GM10248 (cell line): Measurements from ENCODE around the gene LIN37.

Experiments
- CTCF ChIA-PET: fragments of 300-600 bp; sonication (Branson Sonifier 250); formaldehyde crosslinking; extraction: SDS; loops from one replicate; lab custom pipeline; 2021; ENCODE audit warnings: antibody characterized with exemption; lab: Yijun Ruan, JAX
- POLR2A ChIA-PET: fragments of 350-650 bp; sonication (Branson Sonifier 250); formaldehyde crosslinking; extraction: SDS; loops from one replicate; lab custom pipeline; 2020; ENCODE audit warnings: antibody characterized with exemption; lab: Yijun Ruan, JAX
- DNase-seq: peaks from one replicate; pipeline ENCODE4 v3.0.0; 2012; ENCODE audit errors: extremely low spot score
- TF ChIP-seq, protein P1 (sequence below): IDR thresholded peaks from 2 replicates; pipeline ENCODE4 v1.5.1; 2012; ENCODE audit warnings: mild to moderate bottlenecking, low read depth; ENCODE audit errors: extremely low read depth, missing control alignments, control extremely low read depth

Gene LIN37

DNA sequence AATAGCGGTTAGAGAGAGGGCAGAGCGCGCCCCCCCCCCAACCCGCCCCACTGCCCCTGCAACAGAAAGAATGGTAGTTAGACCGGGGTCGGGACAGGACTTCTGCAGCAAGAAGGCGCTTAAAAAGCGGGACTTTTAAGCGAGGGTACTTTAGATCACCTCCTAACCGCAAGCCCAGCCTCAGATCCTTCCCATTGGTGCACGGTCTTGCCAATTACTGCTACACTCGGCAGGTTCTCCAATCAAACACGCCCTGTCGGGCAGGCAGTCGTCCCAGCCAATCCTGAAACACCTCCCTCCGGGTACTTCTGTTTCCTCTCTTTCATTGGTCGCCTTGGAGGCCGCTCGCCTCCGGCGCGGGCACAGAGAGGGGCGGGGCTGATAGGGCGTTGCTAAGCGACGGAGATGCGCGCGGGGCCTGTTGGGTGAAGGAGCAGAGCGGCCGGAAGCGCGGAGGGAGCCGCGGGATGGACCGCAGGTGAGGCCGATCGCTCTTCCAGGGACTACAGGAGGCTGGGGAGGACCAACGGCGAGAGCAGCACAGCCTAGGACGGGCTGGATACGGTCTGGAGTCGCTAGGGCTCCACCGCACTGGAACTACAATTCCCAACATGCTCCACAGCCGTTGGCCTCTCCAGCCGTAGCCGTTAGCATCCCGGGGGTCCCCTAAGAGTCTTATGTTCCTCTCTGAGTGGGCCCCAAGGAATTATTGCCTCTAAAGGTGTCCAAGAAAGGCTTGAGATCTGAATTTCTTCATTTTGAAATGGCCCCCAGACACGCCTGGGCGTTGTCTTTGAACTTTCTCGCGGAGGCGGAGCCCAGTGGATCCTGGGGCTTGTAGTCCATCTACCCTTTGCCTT is 9.6 kb downstream of the LIN37 start, which contains the start of gene PROSER3:
Gene PROSER3, plus strand, starts transcription at position 428 of the 860 bp plus-strand sequence. Its CDS starts 40 bp downstream, at position 468.
- TF ChIP-seq, protein P1, sequence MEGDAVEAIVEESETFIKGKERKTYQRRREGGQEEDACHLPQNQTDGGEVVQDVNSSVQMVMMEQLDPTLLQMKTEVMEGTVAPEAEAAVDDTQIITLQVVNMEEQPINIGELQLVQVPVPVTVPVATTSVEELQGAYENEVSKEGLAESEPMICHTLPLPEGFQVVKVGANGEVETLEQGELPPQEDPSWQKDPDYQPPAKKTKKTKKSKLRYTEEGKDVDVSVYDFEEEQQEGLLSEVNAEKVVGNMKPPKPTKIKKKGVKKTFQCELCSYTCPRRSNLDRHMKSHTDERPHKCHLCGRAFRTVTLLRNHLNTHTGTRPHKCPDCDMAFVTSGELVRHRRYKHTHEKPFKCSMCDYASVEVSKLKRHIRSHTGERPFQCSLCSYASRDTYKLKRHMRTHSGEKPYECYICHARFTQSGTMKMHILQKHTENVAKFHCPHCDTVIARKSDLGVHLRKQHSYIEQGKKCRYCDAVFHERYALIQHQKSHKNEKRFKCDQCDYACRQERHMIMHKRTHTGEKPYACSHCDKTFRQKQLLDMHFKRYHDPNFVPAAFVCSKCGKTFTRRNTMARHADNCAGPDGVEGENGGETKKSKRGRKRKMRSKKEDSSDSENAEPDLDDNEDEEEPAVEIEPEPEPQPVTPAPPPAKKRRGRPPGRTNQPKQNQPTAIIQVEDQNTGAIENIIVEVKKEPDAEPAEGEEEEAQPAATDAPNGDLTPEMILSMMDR = no peak
- DNase-seq = peak; percentile 99
- ChIA-PET POLR2A (no interaction called here), CTCF (no interaction called here)

DNA sequence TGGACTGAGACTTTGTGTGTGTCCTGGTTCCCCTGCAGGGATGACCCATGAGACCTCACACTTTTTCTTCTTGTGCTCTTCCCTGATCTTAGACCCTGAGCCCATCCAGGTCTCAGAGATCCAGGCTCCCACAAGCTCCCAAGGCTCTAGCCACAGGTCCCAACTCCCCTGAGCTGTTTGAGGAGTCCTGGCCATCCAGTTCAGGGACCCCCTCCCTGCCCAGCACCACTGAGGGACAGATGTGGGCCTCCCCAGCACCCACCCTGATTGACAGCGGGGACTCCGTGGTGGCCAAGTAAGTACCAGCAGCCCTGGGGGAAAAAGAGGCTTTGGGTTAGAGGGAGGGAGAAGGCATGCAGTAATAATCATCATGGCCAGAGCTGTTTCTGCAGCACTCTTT is 11.3 kb downstream of the LIN37 start:
- ChIA-PET CTCF (interaction anchor here (1.4 kb wide), 1 partner anchor 15 kb away, joined by 3 read pairs; the partner anchor contains the start of genes PSENEN and U2AF1L4), POLR2A (no interaction called here)
- TF ChIP-seq, protein P1 = no peak
- DNase-seq = no peak

DNA sequence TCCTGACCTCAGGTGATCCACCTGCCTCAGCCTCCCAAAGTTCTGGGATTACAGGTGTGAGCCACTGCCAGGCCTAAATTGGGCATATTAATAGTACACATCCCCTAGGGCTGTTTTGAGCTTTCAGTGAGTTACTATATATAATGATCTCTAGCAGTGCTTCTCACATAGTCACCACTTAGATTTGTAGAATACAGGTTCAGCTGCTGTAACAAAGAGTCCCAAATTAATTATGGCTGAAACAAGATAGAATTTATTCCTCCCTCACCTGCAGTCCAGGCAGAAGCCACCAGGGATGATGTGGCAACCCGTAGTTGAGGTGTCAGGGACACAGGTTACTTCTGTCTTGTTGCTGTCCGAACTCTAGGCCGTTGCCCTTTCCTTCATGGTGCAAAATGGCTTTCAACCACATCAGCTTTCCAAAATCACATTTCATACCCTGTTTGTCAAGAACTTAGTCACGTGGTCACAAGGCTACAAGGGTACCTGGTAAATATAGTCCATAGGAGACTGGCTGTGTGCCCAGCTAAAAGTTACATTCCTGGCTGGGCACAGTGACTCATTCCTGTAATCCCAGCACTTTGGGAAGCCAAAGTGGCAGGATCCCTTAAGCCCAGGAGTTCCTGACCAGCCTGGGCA is 12.5 kb downstream of the LIN37 start:
- TF ChIP-seq, protein P1 = no peak
- POLR2A ChIA-PET = no interaction called here
- DNase-seq = no peak
- CTCF ChIA-PET = interaction anchor here (0.7 to 1.4 kb wide), 2 partner anchors 8 to 16 kb away, joined by 3 read pairs; partner anchors contain the start of genes PSENEN and U2AF1L4

DNA sequence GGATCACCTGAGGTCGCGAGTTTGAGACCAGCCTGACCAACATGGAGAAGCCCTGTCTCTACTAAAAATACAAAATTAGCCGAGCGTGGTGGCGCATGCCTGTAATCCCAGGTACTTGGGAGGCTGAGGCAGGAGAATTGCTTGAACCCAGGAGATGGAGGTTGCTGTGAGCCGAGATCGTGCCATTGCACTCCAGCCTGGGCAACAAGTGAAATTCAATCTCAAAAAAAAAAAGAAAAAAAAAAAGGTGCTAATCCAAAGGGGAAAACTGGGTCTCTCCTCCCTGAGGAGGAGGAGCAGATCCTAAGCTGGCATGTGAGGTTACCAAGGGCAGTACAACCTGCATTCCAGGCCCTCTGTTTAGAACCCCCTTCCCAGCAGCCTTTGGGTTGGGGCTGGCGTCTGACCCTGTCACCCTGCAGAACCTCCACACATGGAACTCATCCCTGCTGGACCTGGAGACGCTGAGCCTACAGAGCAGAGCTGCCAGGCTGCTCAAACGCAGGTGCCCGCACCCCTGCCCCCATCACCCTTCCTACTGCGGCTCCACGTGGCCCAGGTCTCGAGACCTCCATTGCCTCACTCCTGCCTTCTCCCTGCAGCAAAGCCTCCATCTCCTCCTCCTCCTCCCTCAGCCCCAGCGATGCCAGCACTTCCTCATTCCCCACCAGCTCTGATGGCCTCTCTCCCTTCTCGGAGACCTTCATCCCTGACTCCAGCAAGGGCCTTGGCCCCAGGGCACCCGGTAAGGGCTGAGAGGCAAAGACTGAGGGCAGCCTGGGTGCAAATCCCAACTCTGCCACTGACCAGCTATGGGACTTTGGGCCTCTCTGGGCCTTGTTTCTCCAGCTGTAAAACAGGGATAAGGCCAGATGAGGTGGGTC is 16.3 kb downstream of the LIN37 start:
- DNase-seq = no peak
- ChIA-PET POLR2A (no interaction called here), CTCF (interaction anchor here (1.2 kb wide), 1 partner anchor 17 kb away, joined by 3 read pairs; the partner anchor contains the start of gene LIN37)
- TF ChIP-seq, protein P1 = no peak

DNA sequence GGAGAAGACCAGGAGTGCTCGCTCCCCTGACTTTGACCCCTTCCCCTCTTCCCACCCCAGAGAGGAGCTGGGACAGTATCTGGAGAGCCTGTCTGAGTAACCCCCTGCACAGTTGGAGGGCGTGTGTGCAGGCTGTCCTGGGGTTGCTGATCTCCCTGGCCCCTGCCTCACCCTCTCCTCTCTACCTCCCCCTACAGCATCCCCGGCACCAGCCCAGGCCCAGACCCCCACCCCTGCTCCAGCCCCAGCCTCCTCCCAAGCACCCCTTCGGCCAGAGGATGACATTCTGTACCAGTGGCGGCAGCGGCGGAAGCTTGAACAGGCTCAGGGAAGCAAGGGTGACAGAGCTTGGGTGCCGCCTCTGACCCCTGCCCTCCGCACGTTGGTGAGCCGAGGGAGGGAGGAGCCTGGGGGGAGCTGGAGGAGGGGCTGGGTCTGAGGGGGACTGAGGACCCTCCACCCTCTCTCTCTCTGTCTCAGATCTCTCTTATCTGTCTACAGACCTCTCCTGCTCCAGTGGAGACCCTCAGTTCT is 18.3 kb downstream of the LIN37 start:
- ChIA-PET POLR2A (interaction anchor here (0.8 kb wide), 1 partner anchor 18 kb away, joined by 3 read pairs; the partner anchor contains the start of gene LIN37), CTCF (interaction anchor here (1.6 kb wide), 1 partner anchor 18 kb away, joined by 5 read pairs; the partner anchor contains the start of gene LIN37)
- no peak for DNase-seq
- TF ChIP-seq, protein P1 = no peak
